Measurements from ENCODE around the gene ERBB3.

The ERBB3 gene

DNA sequence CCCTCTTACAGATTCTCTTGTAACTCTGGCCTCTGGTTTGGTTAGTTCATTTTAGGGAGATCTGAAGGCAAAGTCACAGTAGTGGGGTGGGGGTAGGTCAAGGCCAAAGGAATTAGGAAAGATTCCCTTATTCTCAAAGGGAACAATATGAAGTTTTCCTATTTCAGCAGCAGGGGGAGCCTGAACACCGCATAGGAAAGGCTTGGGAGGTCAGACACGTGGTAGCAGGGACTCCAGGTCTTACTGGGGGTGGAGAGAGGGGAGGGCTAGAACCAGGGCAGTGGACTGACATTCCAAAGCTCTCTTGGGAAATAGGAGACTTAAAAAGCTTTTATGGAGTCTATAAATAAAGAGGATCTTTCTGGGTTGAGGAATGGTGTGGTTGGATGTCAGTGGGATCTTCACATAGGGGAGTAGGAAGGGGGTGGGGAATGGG is 39.4 kb downstream of the ERBB3 start:
- Histone ChIP-seq H3K4me3 (ENCODE audit: severe bottlenecking) (peak overlapping the region; percentile 62), H3K27ac (ENCODE audit: poor library complexity, severe bottlenecking) (peak overlapping the region; percentile 89), H3K9me3 (ENCODE audit: severe bottlenecking) (no peaks in the 10 kb centered on the region), H3K4me1 (ENCODE audit: insufficient read depth, poor library complexity, severe bottlenecking) (peaks cover 22% of the 10 kb centered on the region), H3K27me3 (ENCODE audit: insufficient read depth, poor library complexity, severe bottlenecking) (no peaks in the 10 kb centered on the region), H3K36me3 (ENCODE audit: low read depth) (peaks cover 18% of the 10 kb centered on the region)
- peak; percentile 96 for TF ChIP-seq CTCF (IDR thresholded peaks at IDR 0.05; ENCODE audit: poor library complexity, severe bottlenecking)
- ATAC-seq (ENCODE audit: low read depth) (peak; percentile 21), DNase-seq (ENCODE audit: low spot score) (no peak)

GRCh38 chr12:56120158-56120846 is 40.3 kb downstream of the ERBB3 start:
- ATAC-seq (ENCODE audit: low read depth), result peak; percentile 7; the same call in 1 of the 3 replicates
- H3K27me3 ChIP-seq (ENCODE audit: insufficient read depth, poor library complexity, severe bottlenecking), result no peaks in the 10 kb centered on the region
- no peak for TF ChIP-seq CTCF (IDR thresholded peaks at IDR 0.05; ENCODE audit: poor library complexity, severe bottlenecking)
- H3K9me3 ChIP-seq (ENCODE audit: severe bottlenecking), result no peaks in the 10 kb centered on the region
- H3K36me3 ChIP-seq (ENCODE audit: low read depth), result peaks cover 18% of the 10 kb centered on the region
- peaks cover 19% of the 10 kb centered on the region for H3K4me1 ChIP-seq (ENCODE audit: insufficient read depth, poor library complexity, severe bottlenecking)
- peak overlapping the region; percentile 89 for H3K27ac ChIP-seq (ENCODE audit: poor library complexity, severe bottlenecking)
- no peak overlapping the region for H3K4me3 ChIP-seq (ENCODE audit: severe bottlenecking)
- DNase-seq (ENCODE audit: low spot score), result no peak

GRCh38 chr12:56121204-56121870 is 41.4 kb downstream of the ERBB3 start:
- H3K27me3 ChIP-seq (ENCODE audit: insufficient read depth, poor library complexity, severe bottlenecking), result no peaks in the 10 kb centered on the region
- no peak for TF ChIP-seq CTCF (IDR thresholded peaks at IDR 0.05; ENCODE audit: poor library complexity, severe bottlenecking)
- H3K4me1 ChIP-seq (ENCODE audit: insufficient read depth, poor library complexity, severe bottlenecking), result peaks cover 24% of the 10 kb centered on the region
- H3K4me3 ChIP-seq (ENCODE audit: severe bottlenecking), result no peak overlapping the region
- ATAC-seq (ENCODE audit: low read depth) (no peak), DNase-seq (ENCODE audit: low spot score) (no peak)
- peaks cover 18% of the 10 kb centered on the region for H3K36me3 ChIP-seq (ENCODE audit: low read depth)
- H3K27ac ChIP-seq (ENCODE audit: poor library complexity, severe bottlenecking), result no peak overlapping the region
- no peaks in the 10 kb centered on the region for H3K9me3 ChIP-seq (ENCODE audit: severe bottlenecking)

GRCh38 chr12:56122637-56123036 is 42.7 kb downstream of the ERBB3 start:
- no peak overlapping the region for H3K4me3 ChIP-seq (ENCODE audit: severe bottlenecking)
- peaks cover 8% of the 10 kb centered on the region for H3K36me3 ChIP-seq (ENCODE audit: low read depth)
- H3K27ac ChIP-seq (ENCODE audit: poor library complexity, severe bottlenecking), result no peak overlapping the region
- TF ChIP-seq CTCF (IDR thresholded peaks at IDR 0.05; ENCODE audit: poor library complexity, severe bottlenecking), result no peak
- peaks cover 36% of the 10 kb centered on the region for H3K4me1 ChIP-seq (ENCODE audit: insufficient read depth, poor library complexity, severe bottlenecking)
- no peaks in the 10 kb centered on the region for H3K27me3 ChIP-seq (ENCODE audit: insufficient read depth, poor library complexity, severe bottlenecking)
- no peak for DNase-seq (ENCODE audit: low spot score)
- H3K9me3 ChIP-seq (ENCODE audit: severe bottlenecking), result no peaks in the 10 kb centered on the region
- ATAC-seq (ENCODE audit: low read depth), result no peak

- 0 out of 2 replicates have a peak, but pooled peaks cover 5% of the 10 kb centered on the region for H3K36me3 ChIP-seq (ENCODE audit: low read depth)
- DNase-seq (ENCODE audit: low spot score), result no peak
- H3K4me1 ChIP-seq (ENCODE audit: insufficient read depth, poor library complexity, severe bottlenecking), result peaks cover 31% of the 10 kb centered on the region
- ATAC-seq (ENCODE audit: low read depth), result no peak
- H3K9me3 ChIP-seq (ENCODE audit: severe bottlenecking), result no peaks in the 10 kb centered on the region
- no peaks in the 10 kb centered on the region for H3K27me3 ChIP-seq (ENCODE audit: insufficient read depth, poor library complexity, severe bottlenecking)
- TF ChIP-seq CTCF (IDR thresholded peaks at IDR 0.05; ENCODE audit: poor library complexity, severe bottlenecking), result no peak
- no peak overlapping the region for H3K27ac ChIP-seq (ENCODE audit: poor library complexity, severe bottlenecking)
- no peak overlapping the region for H3K4me3 ChIP-seq (ENCODE audit: severe bottlenecking)
Observed at GRCh38 chr12:56124133-56124532, 44.2 kb downstream of the ERBB3 start.
